ENCODE measurements around the gene SNAPIN. TPM values are rescaled to one million over a fixed set of nuclear protein-coding genes. Genes with fewer than 3 reads are reported as not detected.

The SNAPIN gene
- total and polyA plus RNA-seq, 9 of the 15 experiments (the other 6 are each of a cell fraction or from before 2014, with no cell fraction given), result 11.2 to 43.9 (median 32.3) TPM

DNA sequence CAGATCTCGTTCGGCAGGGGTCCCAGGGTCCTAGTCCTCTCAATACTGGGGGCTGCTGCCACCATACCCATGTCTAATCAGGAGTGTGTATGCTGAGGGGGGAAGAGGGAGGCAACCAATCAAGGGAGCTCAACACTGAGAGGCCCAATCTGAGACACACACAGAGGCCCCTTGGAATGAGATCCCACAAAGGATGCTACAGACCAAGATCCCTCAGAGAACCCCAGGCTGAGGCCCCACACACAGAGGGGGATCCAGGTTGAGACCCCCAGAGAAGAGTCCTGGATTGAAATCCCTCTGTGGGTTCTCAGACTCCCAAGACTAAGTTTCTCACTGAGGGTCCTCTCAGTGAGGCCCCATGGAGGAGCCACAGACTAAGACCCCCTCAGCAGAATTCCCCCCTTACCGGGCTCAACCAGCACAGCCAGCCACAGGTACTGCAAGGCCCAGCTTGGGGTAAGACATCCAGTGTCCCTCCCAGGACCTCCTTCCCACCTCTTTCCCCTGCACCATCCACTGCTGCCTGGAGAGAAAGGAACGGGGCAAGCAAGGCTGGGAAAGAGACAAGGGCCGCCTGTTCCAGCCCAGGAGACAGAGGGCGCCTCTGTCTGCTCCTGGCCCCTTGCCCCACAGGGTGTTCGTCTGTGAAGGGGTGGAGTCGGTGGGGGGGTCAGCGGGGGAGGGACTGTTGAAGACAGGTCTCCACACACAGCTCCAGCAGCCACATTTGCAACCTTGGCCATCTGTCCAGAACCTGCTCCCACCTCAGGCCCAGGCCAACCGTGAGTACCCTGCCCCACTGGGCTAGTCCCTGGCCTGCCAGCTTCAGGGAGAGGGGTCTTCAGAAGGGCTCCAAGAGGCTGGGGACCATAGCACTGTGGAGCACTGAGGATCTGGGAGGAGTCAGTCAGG, 30.5 kb upstream of the SNAPIN start, which contains the start of gene S100A1 (continued):
- TF ChIP-seq RAD21 (CRISPR knock-in tag; conservative IDR thresholded peaks at IDR 0.05 in 1 of 2, IDR thresholded peaks at IDR 0.05 in 1 of 2) (peak; percentile 21 to 33; a peak in 1 of 4 replicates), ZNF41 (CRISPR knock-in tag; conservative IDR thresholded peaks at IDR 0.05) (no peak), OTX1 (CRISPR knock-in tag; IDR thresholded peaks at IDR 0.05) (no peak), HLTF (IDR thresholded peaks at IDR 0.05) (no peak), ZNF324 (CRISPR knock-in tag; IDR thresholded peaks at IDR 0.05) (no peak), GTF2A2 (tag; IDR thresholded peaks at IDR 0.05) (no peak), ZNF668 (CRISPR knock-in tag; IDR thresholded peaks at IDR 0.05) (no peak), ZNF695 (CRISPR knock-in tag; IDR thresholded peaks at IDR 0.05) (no peak), SMC3 (conservative IDR thresholded peaks at IDR 0.05; ENCODE audit: insufficient read depth, low read depth, low read length) (no peak), SMAD4 (CRISPR knock-in tag; conservative IDR thresholded peaks at IDR 0.05) (no peak), ATF3 (IDR thresholded peaks at IDR 0.05) (no peak), ATF3 (CRISPR knock-in tag; conservative IDR thresholded peaks at IDR 0.05) (no peak), ZNF175 (CRISPR knock-in tag; IDR thresholded peaks at IDR 0.05; ENCODE audit: low read depth) (peak; percentile 6; the same call in 1 of the 2 replicates), CBFA2T3 (IDR thresholded peaks at IDR 0.05) (no peak), HEY1 (CRISPR knock-in tag; IDR thresholded peaks at IDR 0.05; ENCODE audit: borderline replicate concordance) (no peak), KLF10 (CRISPR knock-in tag; IDR thresholded peaks at IDR 0.05) (no peak), HNRNPUL1 (IDR thresholded peaks at IDR 0.05; ENCODE audit: low read length) (no peak), ZFP91 (CRISPR knock-in tag; IDR thresholded peaks at IDR 0.05) (no peak), THRAP3 (IDR thresholded peaks at IDR 0.05; ENCODE audit: borderline replicate concordance) (no peak), ARID2 (IDR thresholded peaks at IDR 0.05) (no peak; the same call in 1 of the 2 replicates), ASH1L (IDR thresholded peaks at IDR 0.05; ENCODE audit: borderline replicate concordance, low read depth, partially characterized antibody) (no peak), CHD2 (IDR thresholded peaks at IDR 0.05; ENCODE audit: low read depth, low read length) (no peak), TSC22D4 (tag; IDR thresholded peaks at IDR 0.05) (no peak), PRMT5 (CRISPR knock-in tag; IDR thresholded peaks at IDR 0.05) (no peak)
- TF ChIP-seq, protein P1, sequence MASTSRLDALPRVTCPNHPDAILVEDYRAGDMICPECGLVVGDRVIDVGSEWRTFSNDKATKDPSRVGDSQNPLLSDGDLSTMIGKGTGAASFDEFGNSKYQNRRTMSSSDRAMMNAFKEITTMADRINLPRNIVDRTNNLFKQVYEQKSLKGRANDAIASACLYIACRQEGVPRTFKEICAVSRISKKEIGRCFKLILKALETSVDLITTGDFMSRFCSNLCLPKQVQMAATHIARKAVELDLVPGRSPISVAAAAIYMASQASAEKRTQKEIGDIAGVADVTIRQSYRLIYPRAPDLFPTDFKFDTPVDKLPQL (IDR thresholded peaks at IDR 0.05; ENCODE audit: extremely low read depth, insufficient read length), result no peak
- TF ChIP-seq, protein P2, sequence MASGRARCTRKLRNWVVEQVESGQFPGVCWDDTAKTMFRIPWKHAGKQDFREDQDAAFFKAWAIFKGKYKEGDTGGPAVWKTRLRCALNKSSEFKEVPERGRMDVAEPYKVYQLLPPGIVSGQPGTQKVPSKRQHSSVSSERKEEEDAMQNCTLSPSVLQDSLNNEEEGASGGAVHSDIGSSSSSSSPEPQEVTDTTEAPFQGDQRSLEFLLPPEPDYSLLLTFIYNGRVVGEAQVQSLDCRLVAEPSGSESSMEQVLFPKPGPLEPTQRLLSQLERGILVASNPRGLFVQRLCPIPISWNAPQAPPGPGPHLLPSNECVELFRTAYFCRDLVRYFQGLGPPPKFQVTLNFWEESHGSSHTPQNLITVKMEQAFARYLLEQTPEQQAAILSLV (tag; IDR thresholded peaks at IDR 0.05), result no peak

Data from K562 (cell line).